ENCODE results near the gene OR51B5.
"Not testable (repeated sequence)": the region's sequence is repeated elsewhere in the genome, so short reads cannot be mapped to it uniquely, and the experiment has no call there.

Gene OR51B5

GRCh38 chr11:5336331-5336730, 7.0 kb downstream of the OR51B5 start:
- DNase-seq (ENCODE audit: low read depth in 2 of 2), result no peak

- DNase-seq (ENCODE audit: low read depth in 2 of 2), result no peak
Observed at GRCh38 chr11:5335170-5335569, 8.2 kb downstream of the OR51B5 start.

DNA sequence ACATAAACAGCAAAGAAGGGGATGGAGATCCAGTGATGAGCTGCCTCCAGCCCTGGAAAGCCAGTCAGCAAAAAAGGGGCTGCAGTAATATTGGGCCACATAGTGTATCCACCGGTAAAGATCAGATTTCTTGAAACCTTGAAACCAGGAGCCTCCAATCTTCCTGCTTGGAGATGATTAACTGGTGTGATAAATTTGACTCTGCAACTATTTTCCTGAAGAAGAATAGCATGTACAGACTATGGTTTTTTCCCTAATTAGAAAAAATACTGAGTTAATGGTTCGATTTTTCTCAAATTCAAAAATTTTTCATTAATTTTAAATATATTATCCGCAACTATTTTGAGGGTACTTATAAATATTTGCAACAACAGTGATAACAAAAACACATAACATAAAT, 19.1 kb downstream of the OR51B5 start, which contains the start of gene OR51B2:
Gene OR51B2, minus strand, starts transcription at position 101 of the 400 bp plus-strand sequence. Its CDS starts 0 bp downstream, at position 101.
- DNase-seq (ENCODE audit: low read depth in 2 of 2), result no peak

- no peak for DNase-seq (ENCODE audit: low read depth in 2 of 2)
Observed at GRCh38 chr11:5317292-5317691, 26.0 kb downstream of the OR51B5 start.

- DNase-seq (ENCODE audit: low read depth in 2 of 2), result not testable (repeated sequence)
Observed at GRCh38 chr11:5313326-5314023, 29.8 kb downstream of the OR51B5 start.

DNA sequence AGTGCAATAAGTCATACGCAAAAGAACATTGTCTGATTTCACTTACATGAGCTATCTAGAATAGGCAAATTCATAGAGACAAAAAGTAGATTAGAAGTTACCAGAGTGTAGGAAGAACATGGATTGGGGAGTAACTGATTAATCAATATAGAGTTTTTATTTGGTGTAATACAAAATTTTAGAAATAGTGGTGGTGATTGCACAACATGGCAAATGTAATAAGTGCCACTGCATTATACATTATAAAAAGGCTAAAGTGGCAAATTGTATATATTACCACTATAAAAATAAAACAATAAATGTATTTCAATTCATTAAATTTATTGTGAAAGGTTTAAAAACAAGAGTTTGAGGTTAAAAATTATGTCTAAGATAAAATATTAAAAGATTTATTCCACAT, 32.9 kb downstream of the OR51B5 start:
- DNase-seq (ENCODE audit: low read depth in 2 of 2), result no peak

DNA sequence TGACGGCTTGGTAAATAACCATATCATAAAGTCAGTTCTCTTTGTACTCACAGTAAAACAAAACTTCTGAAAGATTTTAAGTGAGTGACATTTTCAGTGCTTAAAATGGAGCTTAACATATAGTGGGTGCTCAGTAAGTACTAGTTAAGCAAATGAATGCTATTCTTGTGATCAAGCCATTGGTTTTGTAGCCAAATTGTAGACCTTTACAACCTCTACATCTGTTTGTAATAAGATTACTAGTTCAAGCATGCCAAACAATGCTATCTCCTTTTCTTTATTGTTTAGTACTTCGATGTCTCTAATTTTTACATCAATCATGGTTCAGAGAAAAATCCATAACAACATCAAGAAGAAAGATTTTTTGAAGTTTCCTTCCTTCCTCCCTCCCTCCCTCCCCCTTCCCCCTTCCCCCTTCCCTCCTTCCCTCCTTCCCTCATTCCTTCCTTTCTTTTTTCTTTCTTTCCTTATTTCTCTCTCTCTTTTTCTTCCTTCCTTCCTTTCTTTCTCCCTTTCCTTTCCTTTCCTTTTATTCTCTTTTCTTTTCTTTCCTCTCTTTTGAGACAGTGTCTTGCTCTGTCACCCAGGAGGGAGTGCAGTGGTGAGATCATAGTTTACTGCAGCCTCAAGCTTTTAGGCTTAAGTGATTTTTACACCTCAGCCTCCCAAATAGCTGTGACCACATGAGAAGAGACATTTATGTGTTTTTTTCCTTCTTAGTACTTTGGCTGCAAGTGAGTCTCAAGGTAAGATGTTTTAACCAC, 35.9 kb downstream of the OR51B5 start:
- DNase-seq (ENCODE audit: low read depth in 2 of 2), result no peak

GRCh38 chr11:5304046-5304445, 39.3 kb downstream of the OR51B5 start:
- DNase-seq (ENCODE audit: low read depth in 2 of 2), result no peak

DNA sequence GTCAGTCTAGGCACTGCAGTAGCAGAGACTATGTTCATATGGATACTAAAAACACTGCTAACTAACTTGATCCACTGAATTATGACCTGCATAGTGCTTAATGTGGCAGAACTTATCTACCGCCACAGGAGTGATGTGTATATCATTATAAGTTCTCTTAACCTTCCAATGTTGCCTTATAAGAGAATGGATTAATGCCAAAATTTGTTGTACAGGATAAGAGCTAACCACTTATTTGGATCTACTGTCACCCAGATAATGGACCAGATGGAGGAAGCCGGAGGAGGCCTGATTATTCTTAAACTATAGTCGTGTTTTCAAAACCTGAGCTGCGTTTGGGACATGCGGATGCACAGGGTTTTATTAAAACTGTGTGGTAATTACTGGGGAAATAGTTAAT, 39.7 kb downstream of the OR51B5 start:
- DNase-seq (ENCODE audit: low read depth in 2 of 2), result no peak

- no peak for DNase-seq (ENCODE audit: low read depth in 2 of 2)
Observed at GRCh38 chr11:5301846-5302245, 41.5 kb downstream of the OR51B5 start, which contains the start of gene OR51B4. Gene OR51B4 (minus strand): TSS chr11:5301946. CDS start chr11:5301946, 0 bp downstream.

DNA sequence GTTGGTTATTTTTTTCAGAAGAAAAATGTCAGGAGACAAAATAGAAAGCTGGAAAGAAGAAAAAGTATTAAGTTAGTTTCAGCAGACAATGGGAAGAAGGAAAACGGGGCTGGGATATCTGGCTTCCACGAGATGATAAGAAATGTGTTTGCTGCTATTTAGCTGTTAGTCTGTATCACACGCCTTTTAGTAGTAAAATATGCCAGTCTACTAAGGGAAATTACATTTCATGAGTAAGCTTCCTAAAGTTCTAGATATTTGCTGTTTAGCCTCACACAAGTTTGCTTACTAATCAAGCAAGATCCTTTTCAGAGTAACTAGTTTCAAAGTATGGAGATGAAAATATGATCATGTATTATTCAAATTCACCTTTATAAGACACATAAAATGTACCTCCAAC, 43.1 kb downstream of the OR51B5 start:
- DNase-seq (ENCODE audit: low read depth in 2 of 2), result no peak

DNA sequence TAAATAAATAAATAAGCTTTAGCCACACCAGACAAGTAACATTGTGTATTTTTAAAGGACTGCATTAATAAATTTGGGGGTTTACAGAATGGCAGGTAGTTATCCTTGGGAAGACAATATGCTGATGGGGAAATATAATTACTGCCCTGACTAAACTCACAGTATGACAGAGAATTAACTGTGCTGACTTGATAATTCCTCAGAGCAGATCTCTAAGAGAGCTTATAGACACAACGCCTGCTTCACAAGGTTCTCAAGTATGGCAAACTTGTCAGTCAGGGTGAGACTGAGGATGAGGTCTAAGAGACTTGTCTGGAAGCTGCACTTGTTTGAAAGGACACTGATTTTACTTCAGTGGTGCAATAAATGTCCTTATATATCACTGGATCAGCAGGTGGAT, 44.9 kb downstream of the OR51B5 start:
- DNase-seq (ENCODE audit: low read depth in 2 of 2), result no peak

- DNase-seq (ENCODE audit: low read depth in 2 of 2), result no peak
Observed at GRCh38 chr11:5297721-5298323, 45.5 kb downstream of the OR51B5 start.

DNA sequence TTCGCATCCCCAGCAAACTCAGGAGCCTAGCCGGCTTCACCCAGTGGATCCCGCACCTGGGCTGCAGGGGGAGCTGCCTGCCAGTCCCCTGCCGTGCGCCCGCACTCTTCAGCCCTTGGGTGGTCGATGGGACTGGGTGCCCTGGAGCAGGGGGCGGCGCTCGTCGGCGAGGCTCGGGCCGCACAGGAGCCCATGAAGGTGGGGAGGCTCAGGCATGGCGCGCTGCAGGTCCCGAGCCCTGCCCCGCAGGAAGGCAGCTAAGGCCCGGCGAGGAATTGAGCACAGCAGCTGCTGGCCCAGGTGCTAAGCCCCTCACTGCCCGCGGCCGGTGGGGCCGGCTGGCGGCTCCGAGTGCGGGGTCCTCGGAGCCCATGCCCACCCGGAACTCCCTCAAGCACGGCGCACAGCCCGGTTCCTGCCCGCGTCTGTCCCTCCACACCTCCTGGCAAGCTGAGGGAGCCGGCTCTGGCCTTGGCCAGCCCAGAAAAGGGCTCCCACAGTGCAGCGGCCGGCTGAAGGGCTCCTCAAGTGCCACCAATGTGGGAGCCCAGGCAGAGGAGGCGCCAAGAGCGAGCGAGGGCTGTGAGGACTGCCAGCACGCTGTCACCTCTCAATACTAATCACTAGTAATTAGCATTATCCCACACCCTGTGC, 48.9 kb downstream of the OR51B5 start:
- not testable (repeated sequence) for DNase-seq (ENCODE audit: low read depth in 2 of 2)

- DNase-seq (ENCODE audit: low read depth in 2 of 2), result no peak
Observed at GRCh38 chr11:5293028-5293427, 50.3 kb downstream of the OR51B5 start.

Data from stimulated activated CD8-positive, alpha-beta memory T cell treated with anti-CD3 and anti-CD28 coated beads, Interleukin-7, amount 100 ng/mL, for 4 hours (primary cell).